K562 (cell line): ENCODE measurements around the gene ERC2. TPM values are rescaled to one million over a fixed set of nuclear protein-coding genes. Genes with fewer than 3 reads are reported as not detected.

Source experiments
- EHMT2 ChIP-seq: fragments of 450-650 bp; IDR thresholded peaks from 2 replicates; pipeline ENCODE4 v1.6.1; 2018; ENCODE audit warnings: antibody characterized with exemption
- HDAC3 ChIP-seq: fragments of 450-650 bp; IDR thresholded peaks from 2 replicates; pipeline ENCODE4 v1.6.1; 2018; ENCODE audit warnings: borderline replicate concordance, mild to moderate bottlenecking, moderate library complexity; ENCODE audit not compliant: partially characterized antibody
- HLTF ChIP-seq: fragments of 450-650 bp; IDR thresholded peaks from 2 replicates; pipeline ENCODE4 v1.6.1; 2016
- NBN ChIP-seq: fragments of 450-650 bp; IDR thresholded peaks from 2 replicates; pipeline ENCODE4 v1.6.1; 2016; ENCODE audit warnings: low read depth, mild to moderate bottlenecking
- RBM34 ChIP-seq: fragments of 200-400 bp; formaldehyde crosslinking; IDR thresholded peaks from 2 replicates; pipeline ENCODE4 v1.6.1; 2018; ENCODE audit warnings: low read length, borderline replicate concordance; ENCODE audit not compliant: insufficient read depth
- polyA plus RNA-seq, 8 experiments: library from polyadenylated mRNA; depleted of rRNA in 4 of 8; stranded (reverse) in 5 of 8; unstranded in 3 of 8; fragments of >200 nt; fragmentation: Nextera tagmentation in 2 of 8; fragmentation: Illumina TruSeq in 1 of 8; extraction: Ambion mirVana in 2 of 8; extraction: Trizol in 1 of 8; gene quantifications; 2 replicates each; pipeline versions ENCODE4 v1.2.1 to v1.2.3, GENCODE V29; 2011 to 2014; ENCODE audit warnings: inconsistent platforms in 1 of 8, missing spikeins in 1 of 8
- total RNA-seq, 7 experiments: library from RNA; depleted of rRNA in 6 of 7; stranded (reverse); fragments of >200 nt in 6 of 7; fragmentation: Illumina TruSeq in 2 of 7; extraction: Trizol in 2 of 7; gene quantifications; 2 replicates each; pipeline versions ENCODE4 v1.2.1 to v1.2.3, GENCODE V29; 2011 to 2021; ENCODE audit warnings: low replicate concordance in 1 of 7
- TF ChIP-seq, protein P1 (sequence below): fragments of 200-600 bp; sonication (generic); IDR thresholded peaks from one replicate; pipeline ENCODE4 v1.6.1; 2012; ENCODE audit warnings: mild to moderate bottlenecking, low read depth, low read length, inconsistent platforms
- TF ChIP-seq, protein P2 (sequence below), 2 experiments: fragments of 450-650 bp in 1 of 2; sonication (generic) in 1 of 2; formaldehyde crosslinking; conservative IDR thresholded peaks; 2 replicates each; pipeline versions ENCODE4 v1.4.0 to v1.8.1; 2020 to 2022; ENCODE audit warnings: mild to moderate bottlenecking in 1 of 2, missing genetic modification reagents in 1 of 2
- TF ChIP-seq, protein P3 (sequence below): sonication (generic); formaldehyde crosslinking; IDR thresholded peaks from 2 replicates; pipeline ENCODE4 v1.8.1; 2023; ENCODE audit warnings: missing genetic modification reagents, mild to moderate bottlenecking, borderline replicate concordance

ERC2 gene
- total and polyA plus RNA-seq, 9 of the 15 experiments (the other 6 are each of a cell fraction or from before 2014, with no cell fraction given) = 0.04 to 0.18 (median 0.07) TPM; not detected in 2

DNA sequence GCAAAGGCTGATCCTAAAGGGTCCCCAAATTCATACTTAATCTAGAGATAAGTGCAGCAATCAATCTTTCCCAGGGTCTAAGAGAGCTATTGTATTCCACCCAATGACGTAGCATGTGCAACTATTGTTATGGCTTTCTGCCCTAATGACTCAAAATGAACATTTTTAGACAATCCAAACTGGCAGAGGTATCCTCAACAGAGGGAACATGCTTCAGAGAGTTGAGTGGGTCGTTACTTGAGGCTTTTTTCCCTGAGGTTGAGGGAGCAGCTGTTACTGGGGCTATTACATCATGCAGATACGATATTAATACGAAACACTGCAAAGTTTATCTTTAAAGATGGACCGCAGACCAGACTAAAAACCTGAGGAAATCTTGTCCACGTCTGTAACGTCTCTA, 702.9 kb downstream of the ERC2 start (continued):
- TF ChIP-seq, protein P1, sequence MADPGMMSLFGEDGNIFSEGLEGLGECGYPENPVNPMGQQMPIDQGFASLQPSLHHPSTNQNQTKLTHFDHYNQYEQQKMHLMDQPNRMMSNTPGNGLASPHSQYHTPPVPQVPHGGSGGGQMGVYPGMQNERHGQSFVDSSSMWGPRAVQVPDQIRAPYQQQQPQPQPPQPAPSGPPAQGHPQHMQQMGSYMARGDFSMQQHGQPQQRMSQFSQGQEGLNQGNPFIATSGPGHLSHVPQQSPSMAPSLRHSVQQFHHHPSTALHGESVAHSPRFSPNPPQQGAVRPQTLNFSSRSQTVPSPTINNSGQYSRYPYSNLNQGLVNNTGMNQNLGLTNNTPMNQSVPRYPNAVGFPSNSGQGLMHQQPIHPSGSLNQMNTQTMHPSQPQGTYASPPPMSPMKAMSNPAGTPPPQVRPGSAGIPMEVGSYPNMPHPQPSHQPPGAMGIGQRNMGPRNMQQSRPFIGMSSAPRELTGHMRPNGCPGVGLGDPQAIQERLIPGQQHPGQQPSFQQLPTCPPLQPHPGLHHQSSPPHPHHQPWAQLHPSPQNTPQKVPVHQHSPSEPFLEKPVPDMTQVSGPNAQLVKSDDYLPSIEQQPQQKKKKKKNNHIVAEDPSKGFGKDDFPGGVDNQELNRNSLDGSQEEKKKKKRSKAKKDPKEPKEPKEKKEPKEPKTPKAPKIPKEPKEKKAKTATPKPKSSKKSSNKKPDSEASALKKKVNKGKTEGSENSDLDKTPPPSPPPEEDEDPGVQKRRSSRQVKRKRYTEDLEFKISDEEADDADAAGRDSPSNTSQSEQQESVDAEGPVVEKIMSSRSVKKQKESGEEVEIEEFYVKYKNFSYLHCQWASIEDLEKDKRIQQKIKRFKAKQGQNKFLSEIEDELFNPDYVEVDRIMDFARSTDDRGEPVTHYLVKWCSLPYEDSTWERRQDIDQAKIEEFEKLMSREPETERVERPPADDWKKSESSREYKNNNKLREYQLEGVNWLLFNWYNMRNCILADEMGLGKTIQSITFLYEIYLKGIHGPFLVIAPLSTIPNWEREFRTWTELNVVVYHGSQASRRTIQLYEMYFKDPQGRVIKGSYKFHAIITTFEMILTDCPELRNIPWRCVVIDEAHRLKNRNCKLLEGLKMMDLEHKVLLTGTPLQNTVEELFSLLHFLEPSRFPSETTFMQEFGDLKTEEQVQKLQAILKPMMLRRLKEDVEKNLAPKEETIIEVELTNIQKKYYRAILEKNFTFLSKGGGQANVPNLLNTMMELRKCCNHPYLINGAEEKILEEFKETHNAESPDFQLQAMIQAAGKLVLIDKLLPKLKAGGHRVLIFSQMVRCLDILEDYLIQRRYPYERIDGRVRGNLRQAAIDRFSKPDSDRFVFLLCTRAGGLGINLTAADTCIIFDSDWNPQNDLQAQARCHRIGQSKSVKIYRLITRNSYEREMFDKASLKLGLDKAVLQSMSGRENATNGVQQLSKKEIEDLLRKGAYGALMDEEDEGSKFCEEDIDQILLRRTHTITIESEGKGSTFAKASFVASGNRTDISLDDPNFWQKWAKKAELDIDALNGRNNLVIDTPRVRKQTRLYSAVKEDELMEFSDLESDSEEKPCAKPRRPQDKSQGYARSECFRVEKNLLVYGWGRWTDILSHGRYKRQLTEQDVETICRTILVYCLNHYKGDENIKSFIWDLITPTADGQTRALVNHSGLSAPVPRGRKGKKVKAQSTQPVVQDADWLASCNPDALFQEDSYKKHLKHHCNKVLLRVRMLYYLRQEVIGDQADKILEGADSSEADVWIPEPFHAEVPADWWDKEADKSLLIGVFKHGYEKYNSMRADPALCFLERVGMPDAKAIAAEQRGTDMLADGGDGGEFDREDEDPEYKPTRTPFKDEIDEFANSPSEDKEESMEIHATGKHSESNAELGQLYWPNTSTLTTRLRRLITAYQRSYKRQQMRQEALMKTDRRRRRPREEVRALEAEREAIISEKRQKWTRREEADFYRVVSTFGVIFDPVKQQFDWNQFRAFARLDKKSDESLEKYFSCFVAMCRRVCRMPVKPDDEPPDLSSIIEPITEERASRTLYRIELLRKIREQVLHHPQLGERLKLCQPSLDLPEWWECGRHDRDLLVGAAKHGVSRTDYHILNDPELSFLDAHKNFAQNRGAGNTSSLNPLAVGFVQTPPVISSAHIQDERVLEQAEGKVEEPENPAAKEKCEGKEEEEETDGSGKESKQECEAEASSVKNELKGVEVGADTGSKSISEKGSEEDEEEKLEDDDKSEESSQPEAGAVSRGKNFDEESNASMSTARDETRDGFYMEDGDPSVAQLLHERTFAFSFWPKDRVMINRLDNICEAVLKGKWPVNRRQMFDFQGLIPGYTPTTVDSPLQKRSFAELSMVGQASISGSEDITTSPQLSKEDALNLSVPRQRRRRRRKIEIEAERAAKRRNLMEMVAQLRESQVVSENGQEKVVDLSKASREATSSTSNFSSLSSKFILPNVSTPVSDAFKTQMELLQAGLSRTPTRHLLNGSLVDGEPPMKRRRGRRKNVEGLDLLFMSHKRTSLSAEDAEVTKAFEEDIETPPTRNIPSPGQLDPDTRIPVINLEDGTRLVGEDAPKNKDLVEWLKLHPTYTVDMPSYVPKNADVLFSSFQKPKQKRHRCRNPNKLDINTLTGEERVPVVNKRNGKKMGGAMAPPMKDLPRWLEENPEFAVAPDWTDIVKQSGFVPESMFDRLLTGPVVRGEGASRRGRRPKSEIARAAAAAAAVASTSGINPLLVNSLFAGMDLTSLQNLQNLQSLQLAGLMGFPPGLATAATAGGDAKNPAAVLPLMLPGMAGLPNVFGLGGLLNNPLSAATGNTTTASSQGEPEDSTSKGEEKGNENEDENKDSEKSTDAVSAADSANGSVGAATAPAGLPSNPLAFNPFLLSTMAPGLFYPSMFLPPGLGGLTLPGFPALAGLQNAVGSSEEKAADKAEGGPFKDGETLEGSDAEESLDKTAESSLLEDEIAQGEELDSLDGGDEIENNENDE = no peak
- TF ChIP-seq EHMT2 (no peak), RBM34 (no peak), HDAC3 (no peak), NBN (no peak), HLTF (no peak)
- TF ChIP-seq, protein P2, sequence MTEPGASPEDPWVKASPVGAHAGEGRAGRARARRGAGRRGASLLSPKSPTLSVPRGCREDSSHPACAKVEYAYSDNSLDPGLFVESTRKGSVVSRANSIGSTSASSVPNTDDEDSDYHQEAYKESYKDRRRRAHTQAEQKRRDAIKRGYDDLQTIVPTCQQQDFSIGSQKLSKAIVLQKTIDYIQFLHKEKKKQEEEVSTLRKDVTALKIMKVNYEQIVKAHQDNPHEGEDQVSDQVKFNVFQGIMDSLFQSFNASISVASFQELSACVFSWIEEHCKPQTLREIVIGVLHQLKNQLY (CRISPR knock-in tag; conservative IDR thresholded peaks at IDR 0.05) = no peak
- TF ChIP-seq, protein P3, sequence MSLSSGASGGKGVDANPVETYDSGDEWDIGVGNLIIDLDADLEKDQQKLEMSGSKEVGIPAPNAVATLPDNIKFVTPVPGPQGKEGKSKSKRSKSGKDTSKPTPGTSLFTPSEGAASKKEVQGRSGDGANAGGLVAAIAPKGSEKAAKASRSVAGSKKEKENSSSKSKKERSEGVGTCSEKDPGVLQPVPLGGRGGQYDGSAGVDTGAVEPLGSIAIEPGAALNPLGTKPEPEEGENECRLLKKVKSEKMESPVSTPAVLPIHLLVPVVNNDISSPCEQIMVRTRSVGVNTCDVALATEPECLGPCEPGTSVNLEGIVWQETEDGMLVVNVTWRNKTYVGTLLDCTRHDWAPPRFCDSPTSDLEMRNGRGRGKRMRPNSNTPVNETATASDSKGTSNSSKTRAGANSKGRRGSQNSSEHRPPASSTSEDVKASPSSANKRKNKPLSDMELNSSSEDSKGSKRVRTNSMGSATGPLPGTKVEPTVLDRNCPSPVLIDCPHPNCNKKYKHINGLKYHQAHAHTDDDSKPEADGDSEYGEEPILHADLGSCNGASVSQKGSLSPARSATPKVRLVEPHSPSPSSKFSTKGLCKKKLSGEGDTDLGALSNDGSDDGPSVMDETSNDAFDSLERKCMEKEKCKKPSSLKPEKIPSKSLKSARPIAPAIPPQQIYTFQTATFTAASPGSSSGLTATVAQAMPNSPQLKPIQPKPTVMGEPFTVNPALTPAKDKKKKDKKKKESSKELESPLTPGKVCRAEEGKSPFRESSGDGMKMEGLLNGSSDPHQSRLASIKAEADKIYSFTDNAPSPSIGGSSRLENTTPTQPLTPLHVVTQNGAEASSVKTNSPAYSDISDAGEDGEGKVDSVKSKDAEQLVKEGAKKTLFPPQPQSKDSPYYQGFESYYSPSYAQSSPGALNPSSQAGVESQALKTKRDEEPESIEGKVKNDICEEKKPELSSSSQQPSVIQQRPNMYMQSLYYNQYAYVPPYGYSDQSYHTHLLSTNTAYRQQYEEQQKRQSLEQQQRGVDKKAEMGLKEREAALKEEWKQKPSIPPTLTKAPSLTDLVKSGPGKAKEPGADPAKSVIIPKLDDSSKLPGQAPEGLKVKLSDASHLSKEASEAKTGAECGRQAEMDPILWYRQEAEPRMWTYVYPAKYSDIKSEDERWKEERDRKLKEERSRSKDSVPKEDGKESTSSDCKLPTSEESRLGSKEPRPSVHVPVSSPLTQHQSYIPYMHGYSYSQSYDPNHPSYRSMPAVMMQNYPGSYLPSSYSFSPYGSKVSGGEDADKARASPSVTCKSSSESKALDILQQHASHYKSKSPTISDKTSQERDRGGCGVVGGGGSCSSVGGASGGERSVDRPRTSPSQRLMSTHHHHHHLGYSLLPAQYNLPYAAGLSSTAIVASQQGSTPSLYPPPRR = no peak
